HG03520 (cell line): Measurements from ENCODE around the gene ERCC6.

Experiments used
- ATAC-seq: cut with Tn5 transposase; IDR thresholded peaks from one replicate; pipeline ENCODE4 v1.9.1; 2021; ENCODE audit warnings: mild to moderate bottlenecking, moderate library complexity; ENCODE audit not compliant: unreplicated experiment

Gene ERCC6

DNA sequence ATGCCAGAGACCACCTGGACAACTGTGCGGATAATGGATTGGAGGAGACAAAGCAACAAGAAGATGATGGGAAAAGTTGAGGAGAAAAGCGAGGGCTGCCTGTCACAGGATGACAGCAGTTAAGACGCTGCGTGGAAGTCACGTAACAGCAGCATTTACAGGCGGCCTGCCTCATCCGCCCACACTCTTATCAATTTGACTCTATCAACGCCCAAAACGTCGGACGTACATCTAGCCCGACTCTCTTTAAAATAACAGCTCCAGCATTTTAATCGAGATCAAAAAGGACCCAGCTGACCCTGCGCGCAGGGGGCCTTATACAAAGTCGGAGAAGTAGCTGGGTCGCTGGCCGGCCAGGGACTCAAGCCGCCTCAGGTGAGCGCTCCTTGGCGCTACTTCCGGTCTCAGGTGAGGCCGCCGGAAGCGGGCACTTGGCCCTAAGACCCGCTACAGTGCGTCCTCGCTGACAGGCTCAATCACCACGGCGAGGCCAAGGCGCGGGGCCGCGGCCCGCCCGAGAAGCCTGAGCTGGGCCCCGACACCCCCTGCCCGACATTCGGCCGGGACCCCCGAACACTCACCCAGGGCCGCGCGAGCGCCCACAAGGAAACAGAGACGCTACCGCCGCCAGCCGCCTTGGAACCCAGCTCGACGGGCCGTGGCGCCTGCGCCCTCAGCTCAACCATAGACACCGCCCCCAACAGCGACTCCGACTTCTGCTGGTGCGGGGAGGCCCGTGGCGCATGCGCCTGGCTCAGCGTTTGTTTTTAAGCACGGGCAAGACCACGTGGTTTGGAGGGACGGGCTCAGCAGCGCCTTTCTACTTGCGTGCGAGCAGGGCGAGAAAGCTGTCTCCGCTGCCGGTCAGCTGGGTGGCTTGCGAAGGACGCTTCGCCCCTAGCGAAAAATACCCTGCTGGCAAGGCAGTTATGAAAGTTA lies at the start of gene ERCC6:
Gene ERCC6, minus strand, starts transcription at position 741 of the 939 bp plus-strand sequence.
- peak; percentile 73 for ATAC-seq

- ATAC-seq, result no peak
Observed at GRCh38 chr10:49587981-49588380, 49.1 kb upstream of the ERCC6 start.

DNA sequence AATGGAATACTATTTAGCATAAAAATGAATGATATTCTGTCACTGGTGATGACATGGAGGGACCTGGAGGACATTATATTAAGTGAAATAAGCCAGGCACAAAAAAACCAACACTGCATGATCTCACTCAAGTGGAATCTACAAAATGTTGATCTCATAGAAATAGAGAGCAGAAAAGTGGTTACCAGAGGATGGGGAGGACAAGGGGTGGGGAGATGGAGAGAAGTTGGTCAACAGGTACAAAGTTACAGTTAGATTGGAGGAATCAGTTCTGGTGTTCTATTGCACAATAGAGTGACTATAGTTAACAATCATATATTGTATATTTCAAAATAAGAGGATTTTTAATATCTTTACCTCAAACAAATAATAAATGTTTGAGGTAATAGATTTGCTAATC lies 46.5 kb upstream of the ERCC6 start:
- ATAC-seq, result no peak

DNA sequence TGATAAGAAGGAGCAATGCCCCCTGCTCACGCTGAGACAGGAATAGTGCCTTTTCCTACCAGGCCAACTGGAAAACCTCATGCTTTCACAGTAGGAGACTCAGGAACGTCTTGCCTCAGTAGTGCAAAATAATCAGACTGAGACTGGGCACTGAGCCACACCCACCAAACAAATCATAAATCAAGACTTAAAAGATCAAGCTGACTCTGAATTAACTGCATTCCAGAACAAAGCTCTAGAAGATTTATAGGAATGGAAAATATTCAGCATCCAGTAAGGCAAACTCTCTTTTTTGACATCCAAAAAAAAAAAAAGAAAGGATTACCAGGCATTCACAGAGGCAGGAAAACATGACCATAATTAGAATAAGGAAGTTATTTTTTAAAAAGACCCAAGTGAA lies 40.7 kb upstream of the ERCC6 start:
- no peak for ATAC-seq

- ATAC-seq, result no peak
Observed at GRCh38 chr10:49578392-49578791, 39.5 kb upstream of the ERCC6 start.

- ATAC-seq, result no peak
Observed at GRCh38 chr10:49577182-49577925, 38.4 kb upstream of the ERCC6 start.

- ATAC-seq, result no peak
Observed at GRCh38 chr10:49575489-49576072, 36.7 kb upstream of the ERCC6 start.

DNA sequence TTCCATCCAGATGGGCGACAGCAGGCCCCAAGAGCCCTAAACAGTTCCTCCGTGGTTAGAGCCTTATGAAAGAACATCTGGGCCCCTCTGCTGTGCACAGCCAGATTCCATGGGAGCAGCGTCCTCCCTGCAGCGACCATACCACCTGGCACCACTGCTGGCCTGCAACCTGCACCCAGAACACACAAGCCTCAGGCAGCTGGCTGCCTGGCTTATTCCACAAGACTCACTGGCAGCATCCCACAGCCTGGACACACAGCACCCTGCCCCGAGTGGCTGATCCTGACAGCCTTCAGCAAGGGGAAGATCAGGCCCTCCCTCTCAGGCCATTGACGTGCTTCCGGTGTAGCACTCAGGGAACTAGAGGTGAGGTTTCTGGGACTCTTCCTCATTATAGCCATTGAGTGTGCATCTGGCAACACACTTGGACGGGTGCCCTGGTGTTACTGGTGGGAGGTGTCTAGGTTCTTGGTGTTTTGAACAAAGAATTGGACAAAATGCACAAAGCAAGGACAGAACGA lies 33.7 kb upstream of the ERCC6 start:
- ATAC-seq, result no peak

- no peak for ATAC-seq
Observed at GRCh38 chr10:49571388-49571787, 32.5 kb upstream of the ERCC6 start.

DNA sequence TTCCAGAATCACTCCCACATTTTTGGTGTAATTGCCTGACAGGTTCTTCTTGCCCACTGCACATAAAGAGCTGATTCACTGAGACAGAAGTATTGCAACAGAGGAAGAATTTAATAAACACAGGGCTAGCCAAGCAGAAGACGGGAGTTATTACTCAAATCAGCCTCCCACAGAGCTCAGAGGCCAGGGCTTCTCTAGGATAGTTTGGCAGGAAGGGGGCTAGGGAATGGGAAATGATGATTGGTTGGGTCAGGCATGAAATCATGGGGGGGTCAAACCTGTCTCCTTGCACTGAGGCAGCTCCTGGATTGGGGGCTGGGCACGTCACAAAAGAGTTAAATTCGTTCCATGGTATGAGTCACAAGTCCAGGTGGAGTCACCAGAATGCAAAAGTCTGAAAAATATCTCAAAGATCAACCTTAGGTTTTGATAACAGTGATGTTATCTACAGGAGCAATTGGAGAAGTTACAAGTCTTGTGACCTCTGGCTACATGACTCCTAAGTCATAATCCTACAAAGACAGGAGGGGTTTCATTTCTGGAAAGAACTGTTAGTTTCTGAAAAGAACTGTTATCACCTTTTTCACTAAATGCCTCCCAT lies 30.2 kb upstream of the ERCC6 start:
- no peak for ATAC-seq

DNA sequence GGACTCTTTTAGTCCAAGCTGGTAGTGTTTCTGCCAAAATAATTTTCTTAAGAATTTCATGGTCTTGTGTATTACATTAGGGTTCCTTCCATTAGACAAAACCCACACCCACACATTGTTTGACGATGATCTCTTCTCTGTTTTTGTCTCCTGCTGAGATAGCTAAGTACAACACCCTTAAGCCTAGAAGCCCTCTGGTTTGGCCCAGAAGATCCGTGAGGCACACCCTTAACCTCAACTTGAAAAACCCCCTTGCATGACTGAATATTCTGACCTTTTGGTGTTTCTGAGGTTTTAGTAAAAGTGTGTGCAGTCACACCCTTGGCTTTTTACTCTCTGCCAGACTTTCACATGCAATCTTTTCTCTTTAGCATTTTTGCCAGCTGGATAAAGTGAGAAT lies 29.3 kb upstream of the ERCC6 start:
- peak; percentile 66 for ATAC-seq

DNA sequence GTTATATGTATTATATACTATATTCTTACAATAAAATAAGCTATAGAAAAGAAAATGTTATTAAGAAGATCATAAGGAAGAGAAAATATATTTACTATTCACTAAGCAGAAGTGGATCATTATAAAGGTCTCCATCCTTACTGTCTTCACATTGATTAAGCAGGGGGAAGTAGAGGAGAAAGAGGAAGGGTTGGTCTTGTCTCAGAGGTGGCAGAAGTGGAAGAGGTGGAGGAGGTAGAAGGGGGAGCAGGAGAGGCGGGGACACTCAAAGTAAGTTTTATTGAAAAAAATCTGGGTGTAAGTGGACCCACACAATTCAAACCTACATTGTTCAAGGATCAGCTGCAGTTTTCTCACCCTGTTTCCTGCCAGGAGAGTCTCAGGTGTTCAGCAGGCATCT lies 28.9 kb upstream of the ERCC6 start:
- ATAC-seq, result no peak

DNA sequence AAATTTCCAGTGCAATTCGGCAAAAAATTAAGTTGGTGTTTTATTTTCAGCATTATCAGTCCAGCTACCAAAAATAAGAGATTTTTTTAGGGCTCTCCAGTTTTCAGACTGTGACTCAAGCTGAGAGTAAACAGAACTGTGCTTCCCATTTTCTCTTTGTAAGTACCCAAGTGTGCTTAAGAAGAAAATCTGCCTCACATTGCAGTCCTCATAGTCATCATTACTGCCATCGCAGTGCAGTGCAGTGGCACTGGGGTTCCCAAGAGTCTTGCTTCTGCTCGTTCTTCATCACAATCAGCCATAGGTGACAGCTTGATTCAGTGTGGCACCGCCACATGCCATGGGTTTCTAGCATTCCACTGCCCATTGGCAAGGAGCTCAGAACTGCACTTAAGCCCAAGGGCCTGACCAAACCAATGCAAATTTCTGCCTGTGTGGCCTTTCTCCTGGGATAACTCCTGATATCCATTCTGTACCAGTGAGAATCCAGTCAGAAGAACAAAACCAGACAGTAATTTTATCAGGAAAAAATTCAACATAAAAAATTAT lies 25.6 kb upstream of the ERCC6 start:
- no peak for ATAC-seq

GRCh38 chr10:49562893-49563292 lies 24.0 kb upstream of the ERCC6 start:
- no peak for ATAC-seq

GRCh38 chr10:49560526-49560925 lies 21.6 kb upstream of the ERCC6 start:
- no peak for ATAC-seq

DNA sequence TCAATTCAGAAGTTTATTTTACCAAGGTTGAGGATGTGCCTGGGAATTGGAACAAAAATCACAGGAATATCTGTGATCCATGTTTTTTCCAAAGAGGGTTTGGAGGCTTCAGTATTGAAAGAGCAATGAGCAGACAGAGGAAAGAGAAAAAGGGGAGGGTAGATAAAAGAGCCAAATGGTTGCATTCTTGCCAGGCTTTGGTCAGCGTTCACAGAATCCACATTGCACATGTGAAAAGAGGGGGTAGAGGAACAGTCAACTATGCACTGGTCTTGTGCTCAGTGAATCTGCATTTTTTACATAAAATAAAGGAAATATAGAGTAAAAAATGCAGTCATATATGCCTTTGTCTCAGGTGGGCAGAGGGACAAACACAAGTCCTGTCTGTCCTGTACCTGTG lies 20.6 kb upstream of the ERCC6 start:
- ATAC-seq, result no peak

GRCh38 chr10:49558190-49558589 lies 19.3 kb upstream of the ERCC6 start:
- ATAC-seq, result no peak

DNA sequence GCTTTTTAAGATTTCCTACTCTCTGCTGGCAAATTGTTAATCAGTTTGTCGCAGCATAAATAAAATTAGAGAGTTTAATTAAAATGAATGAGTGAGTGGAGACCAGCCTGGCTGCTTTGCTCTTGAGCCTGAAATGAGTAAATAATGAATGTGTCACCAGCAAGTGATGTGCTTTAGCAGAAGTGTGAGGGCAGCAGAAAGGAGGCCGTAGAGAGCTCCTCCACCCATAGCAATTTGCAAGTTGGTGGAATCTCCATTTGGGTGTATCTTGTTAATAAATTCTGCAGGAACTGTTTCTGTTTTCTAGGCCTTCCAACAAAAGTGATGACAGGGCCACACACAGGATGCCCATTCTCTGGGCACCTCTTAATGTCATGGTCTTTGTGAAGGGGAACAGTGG lies 18.8 kb upstream of the ERCC6 start:
- no peak for ATAC-seq

DNA sequence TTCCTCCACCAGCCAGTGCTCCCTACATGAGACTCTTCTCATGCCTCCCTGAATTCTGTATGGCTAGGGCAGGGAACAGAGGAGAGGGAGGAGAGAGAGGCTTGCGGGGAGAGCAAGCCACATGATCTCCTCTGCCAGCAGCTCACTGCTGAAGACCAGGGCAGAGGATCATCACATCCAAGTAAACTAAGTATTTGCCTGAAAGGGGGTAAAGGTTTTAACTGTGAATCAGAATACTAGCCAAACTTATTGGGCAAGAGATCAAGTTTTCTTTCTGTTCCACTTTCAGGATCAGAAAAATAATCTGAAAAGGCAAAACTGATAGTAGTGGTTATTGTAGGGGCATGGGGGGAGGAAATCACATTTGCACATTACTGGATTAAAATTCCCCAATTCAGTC lies 17.8 kb upstream of the ERCC6 start:
- ATAC-seq, result no peak

DNA sequence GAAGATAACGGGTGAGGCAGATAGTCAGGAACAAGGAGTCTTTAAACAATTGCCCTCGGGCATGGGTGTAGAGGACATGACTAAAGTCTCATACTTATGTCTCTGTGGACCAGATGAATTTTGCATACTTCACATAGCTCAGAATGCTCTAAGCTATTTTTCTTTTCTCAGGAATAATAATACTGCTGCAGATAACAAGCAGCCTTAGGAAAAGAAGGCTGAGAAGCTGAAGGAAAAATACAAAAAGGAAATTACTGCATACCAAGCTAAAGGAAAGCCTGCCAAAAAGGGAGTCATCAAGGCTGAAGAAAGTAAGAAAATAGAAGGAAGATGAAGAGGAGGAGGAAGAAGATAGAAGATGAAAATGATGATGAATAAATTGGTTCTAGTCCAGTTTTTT lies 13.4 kb upstream of the ERCC6 start:
- no peak for ATAC-seq

DNA sequence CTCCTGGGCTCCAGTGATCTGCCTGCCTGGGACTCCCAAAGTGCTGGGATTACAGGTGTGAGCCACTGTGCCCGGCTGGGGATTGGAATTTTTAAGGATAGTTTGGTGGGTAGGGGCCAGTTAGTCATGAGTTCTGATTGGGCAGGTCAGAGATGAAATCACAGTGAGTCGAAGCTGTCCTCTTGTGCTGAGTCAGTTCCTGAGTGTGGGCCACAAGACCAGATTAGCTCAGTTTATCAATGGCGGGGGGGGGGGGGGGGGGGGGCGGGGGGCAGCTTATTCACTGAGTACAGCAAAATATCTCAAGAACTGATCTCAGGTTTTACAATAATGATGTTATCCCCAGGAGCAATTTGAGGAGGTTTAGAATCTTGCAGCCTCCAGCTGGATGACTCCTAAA lies 11.6 kb upstream of the ERCC6 start:
- ATAC-seq, result no peak
